Measurements from ENCODE around the gene U2SURP.

U2SURP gene

GRCh38 chr3:143054011-143054410 is 52.6 kb downstream of the U2SURP start:
- no peak for TF ChIP-seq CTCF (IDR thresholded peaks at IDR 0.05; ENCODE audit: control insufficient read depth, extremely low read depth, insufficient read depth)
- no peak for DNase-seq (ENCODE audit: low read depth)
- no peak overlapping the region for H3K4me3 ChIP-seq (ENCODE audit: low read depth, low read length)

- no peak overlapping the region for H3K4me3 ChIP-seq (ENCODE audit: low read depth, low read length)
- TF ChIP-seq CTCF (IDR thresholded peaks at IDR 0.05; ENCODE audit: control insufficient read depth, extremely low read depth, insufficient read depth) = no peak
- DNase-seq (ENCODE audit: low read depth) = no peak
These were observed 55.0 kb downstream of the U2SURP start for GRCh38 chr3:143056372-143056771.

- no peak for DNase-seq (ENCODE audit: low read depth)
- no peak for TF ChIP-seq CTCF (IDR thresholded peaks at IDR 0.05; ENCODE audit: control insufficient read depth, extremely low read depth, insufficient read depth)
- H3K4me3 ChIP-seq (ENCODE audit: low read depth, low read length) = no peak overlapping the region
These were observed 59.5 kb downstream of the U2SURP start for GRCh38 chr3:143060906-143061305.

- no peak for TF ChIP-seq CTCF (IDR thresholded peaks at IDR 0.05; ENCODE audit: control insufficient read depth, extremely low read depth, insufficient read depth)
These were observed 61.6 kb downstream of the U2SURP start for GRCh38 chr3:143063018-143063417.

GRCh38 chr3:143064777-143065176 is 63.4 kb downstream of the U2SURP start:
- TF ChIP-seq CTCF (IDR thresholded peaks at IDR 0.05; ENCODE audit: control insufficient read depth, extremely low read depth, insufficient read depth) = no peak
- no peak for DNase-seq (ENCODE audit: low read depth)
- H3K4me3 ChIP-seq (ENCODE audit: low read depth, low read length) = no peak overlapping the region

More at GRCh38 chr3:143063018-143063417, 61.6 kb downstream of the U2SURP start:
- H3K4me3 ChIP-seq (ENCODE audit: low read depth, low read length) = no peak overlapping the region
- DNase-seq (ENCODE audit: low read depth) = no peak

- DNase-seq (ENCODE audit: low read depth) = no peak
- no peak overlapping the region for H3K4me3 ChIP-seq (ENCODE audit: low read depth, low read length)
- no peak for TF ChIP-seq CTCF (IDR thresholded peaks at IDR 0.05; ENCODE audit: control insufficient read depth, extremely low read depth, insufficient read depth)
These were observed 64.0 kb downstream of the U2SURP start for GRCh38 chr3:143065364-143065763.

GRCh38 chr3:143066033-143066432 is 64.7 kb downstream of the U2SURP start:
- TF ChIP-seq CTCF (IDR thresholded peaks at IDR 0.05; ENCODE audit: control insufficient read depth, extremely low read depth, insufficient read depth) = no peak
- DNase-seq (ENCODE audit: low read depth) = no peak
- no peak overlapping the region for H3K4me3 ChIP-seq (ENCODE audit: low read depth, low read length)

Measured in LNCaP clone FGC (cell line).